Neural cell (in vitro differentiated cells): ENCODE data around the gene GPR35.
"Not testable (repeated sequence)": the region's sequence is repeated elsewhere in the genome, so short reads cannot be mapped to it uniquely, and the experiment has no call there.

Source experiments
- EP300 ChIP-seq: fragments of 450-650 bp; conservative IDR thresholded peaks from 2 replicates; pipeline ENCODE4 v1.6.1; 2014; ENCODE audit warnings: antibody characterized with exemption, mild to moderate bottlenecking, moderate library complexity; ENCODE audit not compliant: poor library complexity, severe bottlenecking
- EZH2 ChIP-seq: fragments of 200-600, 300-800 bp; shearing (Covaris generic), sonication (generic); IDR thresholded peaks from 2 replicates; pipeline ENCODE4 v1.6.1; 2014; ENCODE audit warnings: antibody characterized with exemption, low read length, borderline replicate concordance, mild to moderate bottlenecking; ENCODE audit not compliant: insufficient read depth, poor library complexity, severe bottlenecking
- MXI1 ChIP-seq: fragments of 450-650 bp; conservative IDR thresholded peaks from 2 replicates; pipeline ENCODE4 v1.6.1; 2014; ENCODE audit warnings: antibody characterized with exemption, mild to moderate bottlenecking; ENCODE audit not compliant: poor library complexity, severe bottlenecking
- POLR2AphosphoS5 ChIP-seq: IDR thresholded peaks from 2 replicates; pipeline ENCODE4 v1.6.1; 2012
- RAD21 ChIP-seq: fragments of 450-650 bp; conservative IDR thresholded peaks from 2 replicates; pipeline ENCODE4 v1.6.1; 2014; ENCODE audit warnings: antibody characterized with exemption, mild to moderate bottlenecking, moderate library complexity
- TAF1 ChIP-seq: IDR thresholded peaks from 2 replicates; pipeline ENCODE4 v1.6.1; 2012; ENCODE audit warnings: low read depth
- TF ChIP-seq, protein P1 (sequence below): fragments of 450-650 bp; IDR thresholded peaks from 2 replicates; pipeline ENCODE4 v1.5.1; 2014; ENCODE audit warnings: antibody characterized with exemption, mild to moderate bottlenecking, moderate library complexity; ENCODE audit not compliant: poor library complexity, severe bottlenecking

DNA sequence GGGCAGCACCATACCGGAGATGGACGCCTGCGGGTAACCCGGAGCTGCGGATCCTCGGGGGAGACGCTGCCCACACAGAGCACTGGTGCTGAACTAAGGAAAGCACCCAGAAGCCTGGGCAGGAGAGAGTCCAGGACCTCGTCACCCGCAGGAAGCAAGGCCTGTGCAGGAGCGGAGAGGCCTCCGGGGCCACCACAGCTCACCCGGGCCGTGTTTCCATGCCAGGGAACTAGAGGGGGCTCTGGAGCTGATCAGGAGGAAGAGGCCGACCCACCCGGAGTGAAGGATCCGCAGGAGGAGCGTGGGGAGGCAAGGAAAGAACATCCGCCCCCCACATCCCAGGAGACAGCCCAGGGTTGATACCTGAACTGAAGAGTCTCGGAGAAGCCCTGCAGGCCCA, 53.6 kb downstream of the GPR35 start:
- not testable (repeated sequence) for TF ChIP-seq EP300, RAD21, POLR2AphosphoS5, TAF1, MXI1, EZH2
- TF ChIP-seq, protein P1, sequence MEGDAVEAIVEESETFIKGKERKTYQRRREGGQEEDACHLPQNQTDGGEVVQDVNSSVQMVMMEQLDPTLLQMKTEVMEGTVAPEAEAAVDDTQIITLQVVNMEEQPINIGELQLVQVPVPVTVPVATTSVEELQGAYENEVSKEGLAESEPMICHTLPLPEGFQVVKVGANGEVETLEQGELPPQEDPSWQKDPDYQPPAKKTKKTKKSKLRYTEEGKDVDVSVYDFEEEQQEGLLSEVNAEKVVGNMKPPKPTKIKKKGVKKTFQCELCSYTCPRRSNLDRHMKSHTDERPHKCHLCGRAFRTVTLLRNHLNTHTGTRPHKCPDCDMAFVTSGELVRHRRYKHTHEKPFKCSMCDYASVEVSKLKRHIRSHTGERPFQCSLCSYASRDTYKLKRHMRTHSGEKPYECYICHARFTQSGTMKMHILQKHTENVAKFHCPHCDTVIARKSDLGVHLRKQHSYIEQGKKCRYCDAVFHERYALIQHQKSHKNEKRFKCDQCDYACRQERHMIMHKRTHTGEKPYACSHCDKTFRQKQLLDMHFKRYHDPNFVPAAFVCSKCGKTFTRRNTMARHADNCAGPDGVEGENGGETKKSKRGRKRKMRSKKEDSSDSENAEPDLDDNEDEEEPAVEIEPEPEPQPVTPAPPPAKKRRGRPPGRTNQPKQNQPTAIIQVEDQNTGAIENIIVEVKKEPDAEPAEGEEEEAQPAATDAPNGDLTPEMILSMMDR: not testable (repeated sequence)
